GM21360 (cell line): ENCODE measurements around the gene B4GALT5.
A peak's percentile ranks its signal among the peaks of the same experiment; 100 is the strongest.

ENCODE experiments used
- ATAC-seq: cut with Tn5 transposase; IDR thresholded peaks from one replicate; pipeline ENCODE4 v1.9.1; 2021; ENCODE audit warnings: mild to moderate bottlenecking, moderate library complexity; ENCODE audit not compliant: unreplicated experiment

The B4GALT5 gene

GRCh38 chr20:49610691-49611538, 102.8 kb downstream of the B4GALT5 start:
- peak; percentile 65 for ATAC-seq

GRCh38 chr20:49608752-49609670, 104.7 kb downstream of the B4GALT5 start:
- ATAC-seq = no peak

GRCh38 chr20:49607568-49607967, 106.1 kb downstream of the B4GALT5 start:
- no peak for ATAC-seq

DNA sequence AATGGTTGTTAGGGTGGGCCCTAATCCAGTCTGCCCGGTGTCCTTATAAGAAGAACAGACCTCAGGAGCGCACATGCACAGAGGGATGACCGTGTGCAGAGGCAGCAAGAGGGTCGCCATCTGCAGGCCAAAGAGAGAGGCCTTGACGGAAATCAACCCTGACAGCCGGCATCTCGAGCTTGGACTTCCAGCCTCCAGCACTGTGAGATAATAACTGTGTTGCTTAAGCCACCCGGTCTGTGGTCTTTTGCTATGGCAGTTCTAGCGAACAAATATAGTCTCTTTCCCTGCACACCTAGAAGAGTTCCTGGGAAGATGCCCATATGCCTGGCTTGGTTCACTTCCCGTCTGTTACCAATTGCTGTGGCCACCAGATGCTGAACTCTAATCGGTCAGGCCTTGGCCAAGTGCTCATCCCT, 110.5 kb downstream of the B4GALT5 start:
- ATAC-seq = no peak

GRCh38 chr20:49602345-49603208, 111.1 kb downstream of the B4GALT5 start:
- ATAC-seq = no peak

DNA sequence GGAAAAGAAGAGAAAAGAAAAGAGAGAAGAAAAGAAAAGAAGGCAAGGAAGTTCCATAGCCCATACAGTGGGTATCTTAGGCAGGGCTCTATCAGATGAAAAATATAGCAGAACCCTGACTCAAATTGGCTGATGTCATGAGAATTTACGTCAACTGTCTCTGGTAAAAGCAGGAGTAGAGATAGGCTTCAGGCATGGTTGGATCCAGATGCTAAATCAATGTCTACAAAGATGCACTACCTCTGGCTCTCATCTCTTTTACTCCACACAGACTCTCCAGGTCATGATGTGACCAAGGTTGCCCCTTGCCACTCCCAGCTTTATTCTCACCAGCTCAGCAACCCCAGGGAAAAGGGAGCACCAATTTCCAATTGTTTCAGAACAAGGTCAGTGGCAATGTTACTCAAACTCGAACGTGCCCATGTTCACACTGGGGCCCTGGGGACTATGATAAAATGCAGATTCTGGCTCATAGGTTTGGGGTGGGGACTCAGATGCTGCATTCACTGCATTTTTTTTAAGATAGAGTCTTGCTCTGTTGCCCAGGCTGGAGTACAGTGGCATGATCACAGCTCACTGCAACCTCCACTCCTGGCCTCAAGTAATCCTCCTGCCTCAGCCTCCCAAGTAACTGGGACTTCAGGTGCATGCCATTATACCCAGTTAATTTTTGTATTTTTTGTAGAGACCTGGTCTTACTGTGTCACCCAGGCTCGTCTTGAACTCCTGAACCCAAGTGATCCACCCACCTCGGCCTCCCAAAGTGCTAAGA, 112.3 kb downstream of the B4GALT5 start:
- no peak for ATAC-seq

- no peak for ATAC-seq
Observed at GRCh38 chr20:49599746-49600113, 113.9 kb downstream of the B4GALT5 start.

- ATAC-seq = no peak
Observed at GRCh38 chr20:49597825-49598395, 115.8 kb downstream of the B4GALT5 start.

DNA sequence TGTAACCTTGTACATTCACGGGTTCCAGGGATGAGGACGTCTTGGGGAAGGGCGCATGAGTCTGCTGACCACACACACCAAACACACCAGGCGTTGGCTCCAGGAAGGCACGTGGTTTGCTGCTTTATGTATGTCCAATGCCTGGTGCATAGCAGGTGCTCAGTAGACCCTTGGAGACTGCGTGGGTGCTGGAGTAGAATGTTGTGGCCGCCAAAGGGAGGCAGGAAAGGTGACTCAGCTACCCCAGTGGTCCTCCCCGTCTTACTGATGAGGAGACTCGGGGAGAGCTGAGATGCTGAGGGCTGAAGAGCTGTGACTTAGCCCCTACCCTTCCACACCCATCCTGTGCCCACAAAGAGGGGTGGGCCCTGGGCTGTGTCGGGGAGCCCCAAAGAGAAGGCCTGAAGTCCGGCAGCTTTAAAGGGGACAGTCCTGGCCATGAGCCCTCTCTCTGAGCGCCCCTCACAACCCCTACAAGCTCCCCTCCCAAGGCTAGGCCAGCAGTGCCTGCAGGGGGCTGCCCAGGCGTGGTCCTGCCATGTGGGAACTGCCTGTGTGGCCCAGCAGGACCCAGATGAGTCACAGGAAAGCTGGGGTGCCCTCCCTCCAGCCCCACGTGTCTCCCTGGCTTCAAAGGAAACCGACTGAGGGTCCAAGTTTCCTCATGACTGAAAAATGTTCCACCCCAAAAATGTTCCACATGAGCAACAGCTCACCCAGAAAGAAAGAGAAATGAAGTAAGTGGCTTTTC, 117.7 kb downstream of the B4GALT5 start:
- ATAC-seq = no peak

DNA sequence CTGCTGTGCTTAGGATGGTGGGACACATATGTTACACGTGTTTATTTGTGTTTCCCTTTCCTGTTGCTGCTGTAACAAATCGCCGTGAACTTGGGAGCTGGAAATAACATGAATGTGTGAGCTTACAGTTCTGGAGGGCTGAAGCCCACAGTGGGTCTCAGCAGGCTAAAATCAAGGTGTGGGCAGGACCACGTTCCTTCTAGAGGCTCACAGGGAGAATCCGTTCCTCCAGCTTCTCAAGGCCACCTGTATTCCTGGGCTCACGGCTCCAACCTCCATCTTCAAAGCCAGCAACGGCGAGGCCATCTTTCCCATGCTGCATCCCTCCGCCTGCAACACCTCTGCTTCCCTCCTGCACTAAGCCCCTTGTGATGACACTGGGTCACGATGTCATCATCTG, 118.3 kb downstream of the B4GALT5 start:
- ATAC-seq = no peak

DNA sequence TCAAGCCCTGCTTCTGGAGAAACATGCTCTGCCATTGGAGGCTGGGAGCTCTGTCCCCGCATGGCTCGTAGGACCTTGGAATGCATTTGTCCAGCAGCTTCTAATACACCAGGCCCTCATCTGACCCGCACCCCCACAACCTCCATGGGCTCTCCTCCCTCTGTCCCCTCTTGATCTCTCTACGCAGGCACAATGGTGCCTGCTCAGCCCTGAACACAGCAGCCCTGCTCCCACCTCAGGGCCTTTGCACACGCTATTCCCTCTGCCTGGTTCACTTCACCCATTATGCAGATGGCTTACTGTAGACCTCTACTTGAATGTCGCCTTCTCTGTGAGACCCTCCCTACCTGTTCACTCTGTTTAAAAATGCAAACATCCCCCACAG, 118.8 kb downstream of the B4GALT5 start:
- ATAC-seq = no peak

- no peak for ATAC-seq
Observed at GRCh38 chr20:49594143-49594930, 119.3 kb downstream of the B4GALT5 start.

DNA sequence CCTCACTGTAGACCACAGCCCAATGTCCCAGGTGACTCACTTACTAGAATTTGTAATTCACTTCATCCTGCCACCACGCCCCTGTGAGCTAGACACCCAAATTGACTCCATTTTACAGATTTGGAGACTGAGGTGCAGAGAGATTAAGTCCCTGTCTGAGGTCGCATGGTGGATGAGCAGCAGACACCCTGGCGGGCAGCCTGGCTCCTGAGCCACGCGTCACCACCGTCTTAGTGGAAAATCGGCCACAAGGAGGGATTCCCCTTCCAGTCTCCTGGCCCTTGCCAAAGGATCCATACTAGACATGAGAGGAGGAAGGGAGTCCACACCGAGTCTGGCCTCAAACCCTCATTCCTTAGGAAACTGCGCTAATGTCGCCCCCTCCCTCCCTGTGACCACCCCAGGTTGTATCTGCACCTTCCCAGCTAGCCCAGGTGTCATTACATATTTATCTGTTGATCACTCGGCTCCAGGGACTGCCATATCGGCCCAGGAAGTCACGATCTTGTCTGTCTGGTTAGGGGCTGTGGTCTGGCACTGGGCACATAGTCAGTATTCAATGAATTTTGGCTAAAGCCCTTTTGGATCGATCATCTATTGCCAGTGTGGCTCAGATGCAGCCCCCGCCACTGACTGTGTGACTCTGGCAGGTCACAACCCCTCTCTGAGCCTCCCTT, 120.1 kb downstream of the B4GALT5 start:
- ATAC-seq = no peak

DNA sequence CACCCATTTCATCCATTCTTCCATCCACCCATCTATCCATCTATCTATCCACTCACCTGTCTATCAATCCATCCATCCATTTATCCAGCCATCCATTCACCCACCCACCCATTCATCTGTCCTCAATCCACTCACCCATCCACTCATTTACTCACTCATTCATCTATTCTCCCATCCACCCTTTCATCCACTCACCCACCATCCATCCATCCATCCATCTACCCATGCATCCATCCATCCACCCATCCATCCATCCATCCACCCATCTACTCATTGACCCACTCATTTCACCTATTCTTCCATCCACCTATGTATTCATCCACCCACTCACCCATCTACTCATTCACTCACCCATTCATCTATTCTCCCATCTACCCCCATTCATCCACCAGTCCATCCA, 121.6 kb downstream of the B4GALT5 start:
- no peak for ATAC-seq

DNA sequence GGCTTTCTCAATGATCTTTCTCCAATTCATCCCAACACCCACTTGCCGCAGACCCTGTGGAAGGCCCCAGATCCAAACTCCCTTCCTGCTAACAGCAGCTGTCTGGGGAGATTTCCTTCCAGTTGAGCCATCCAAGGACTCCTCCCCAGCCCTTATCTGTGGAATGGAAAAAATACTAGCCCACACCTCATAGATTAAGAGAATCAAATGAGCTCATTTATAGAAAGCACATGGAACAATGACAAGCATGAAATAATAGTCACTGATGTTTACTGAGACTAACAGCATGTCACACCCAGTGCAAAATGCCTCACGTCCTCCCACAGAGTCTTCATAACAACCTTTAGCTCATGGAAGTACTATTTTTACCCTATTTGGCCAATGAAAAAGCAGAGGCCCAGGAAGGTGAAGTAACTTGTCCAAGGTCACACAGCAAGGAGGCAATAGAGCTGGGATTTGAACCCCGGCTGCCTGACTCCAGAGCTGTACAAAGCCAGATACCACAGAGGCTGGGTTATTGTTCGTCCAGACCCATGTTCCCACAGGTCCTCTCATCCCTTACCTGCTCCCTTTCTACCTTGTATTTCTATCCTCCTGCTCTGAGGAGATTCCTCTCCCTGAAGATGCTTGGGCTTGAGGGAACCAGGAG, 122.3 kb downstream of the B4GALT5 start:
- ATAC-seq = no peak

DNA sequence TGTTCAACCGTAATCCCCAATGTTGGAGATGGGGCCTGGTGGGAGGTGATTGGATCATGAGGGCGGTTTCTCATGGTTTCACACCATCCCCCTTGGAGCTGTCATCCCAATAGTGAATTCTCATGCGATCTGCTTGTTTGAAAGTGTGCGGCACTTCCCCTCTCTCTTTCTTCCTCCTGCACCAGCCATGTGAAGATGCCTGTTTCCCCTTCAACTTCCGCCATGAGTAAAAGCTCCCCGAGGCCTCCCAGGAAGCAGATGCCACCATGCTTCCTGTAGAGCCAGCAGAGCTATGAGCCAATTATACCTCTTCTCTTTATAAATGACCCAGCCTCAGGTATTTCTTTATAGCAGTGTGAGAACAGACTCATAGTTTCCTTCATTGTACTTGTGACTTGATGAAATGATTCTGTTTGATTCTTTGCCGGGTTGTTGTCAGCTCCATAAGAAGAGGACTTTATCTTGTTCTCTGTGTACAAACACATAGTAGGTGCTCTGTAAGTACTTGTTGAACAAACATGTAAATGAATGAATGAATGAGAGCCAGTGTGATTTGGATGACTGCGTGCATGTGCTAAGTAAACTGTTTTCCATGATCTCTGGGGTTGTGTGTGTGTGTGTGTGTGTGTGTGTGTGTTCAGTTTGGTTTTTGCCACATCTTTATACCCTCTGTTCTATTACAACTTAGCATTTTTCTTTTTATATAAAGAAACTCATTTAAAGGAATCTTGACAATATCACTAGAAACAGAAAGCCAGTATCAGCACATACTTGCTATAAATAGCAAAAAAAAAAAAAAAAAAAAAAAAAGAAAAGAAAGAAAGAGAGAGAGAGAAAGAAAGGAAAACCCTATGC, 123.3 kb downstream of the B4GALT5 start:
- ATAC-seq = no peak
